NCI-H446 (cell line): ENCODE measurements around the gene SIRT3.
A peak's percentile ranks its signal among the peaks of the same experiment; 100 is the strongest.

ENCODE experiments used
- DNase-seq, 2 experiments: peaks; one replicate each; lab custom pipeline; 2025; lab: John Stamatoyannopoulos, UW

SIRT3 gene

DNA sequence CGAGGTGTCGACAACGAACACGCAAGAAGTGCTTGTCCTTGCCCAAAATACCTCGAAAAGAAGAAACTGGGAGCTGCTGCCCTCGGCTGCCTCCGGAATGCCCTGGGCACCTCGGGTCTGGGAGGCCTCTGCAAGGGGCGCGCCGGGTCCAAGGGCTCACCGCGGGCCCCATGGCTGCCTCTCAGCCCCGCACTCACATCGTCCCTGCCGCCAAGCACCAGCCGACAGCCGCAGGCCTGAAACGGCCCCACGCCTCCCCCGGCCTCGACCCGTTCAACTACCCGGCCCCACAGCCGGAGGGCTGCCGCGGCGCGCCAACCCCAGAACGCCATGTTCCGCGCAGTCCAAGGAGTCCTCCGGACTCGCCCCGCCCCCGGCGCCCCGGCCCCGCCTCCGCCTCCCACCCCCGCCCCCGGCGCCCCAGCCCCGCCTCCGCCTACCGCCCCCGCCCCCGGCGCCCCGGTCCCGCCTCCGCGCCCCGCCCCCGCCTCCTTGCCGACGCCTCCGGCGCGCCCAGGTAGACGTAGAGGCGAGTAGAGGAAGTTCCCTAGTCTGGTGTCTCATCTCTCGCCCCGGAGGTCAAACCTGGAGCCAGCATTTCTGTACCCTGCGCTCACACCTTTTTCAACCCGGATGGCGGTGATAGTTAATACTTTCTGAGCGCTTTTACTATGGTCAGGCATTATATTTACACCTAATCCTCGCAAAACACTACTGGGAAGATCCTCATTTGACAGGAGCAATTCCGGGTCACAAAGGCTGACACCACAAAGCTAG lies at the start of gene SIRT3:
SIRT3 (minus strand) TSS at position 346 of the 777 bp plus-strand sequence; CDS start at position 332, 14 bp downstream.
- peak; percentile 77 to 85 for DNase-seq

DNA sequence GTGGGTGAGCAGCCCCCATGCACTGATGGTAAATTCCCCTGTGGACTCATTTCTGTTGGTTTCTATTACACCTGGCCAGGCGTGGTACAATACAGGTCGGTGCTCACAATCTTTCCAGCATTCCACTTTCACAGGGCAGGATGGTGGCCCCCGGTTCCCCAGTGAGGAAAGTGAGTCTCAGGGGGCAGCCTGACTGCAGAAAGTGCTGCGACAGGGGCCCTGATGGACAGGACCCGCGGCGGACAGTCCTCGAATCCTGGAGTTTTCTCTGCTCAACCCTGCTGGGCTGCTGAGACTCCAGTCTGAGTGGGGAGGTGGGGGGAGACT lies 49.7 kb upstream of the SIRT3 start:
- no peak for DNase-seq

DNA sequence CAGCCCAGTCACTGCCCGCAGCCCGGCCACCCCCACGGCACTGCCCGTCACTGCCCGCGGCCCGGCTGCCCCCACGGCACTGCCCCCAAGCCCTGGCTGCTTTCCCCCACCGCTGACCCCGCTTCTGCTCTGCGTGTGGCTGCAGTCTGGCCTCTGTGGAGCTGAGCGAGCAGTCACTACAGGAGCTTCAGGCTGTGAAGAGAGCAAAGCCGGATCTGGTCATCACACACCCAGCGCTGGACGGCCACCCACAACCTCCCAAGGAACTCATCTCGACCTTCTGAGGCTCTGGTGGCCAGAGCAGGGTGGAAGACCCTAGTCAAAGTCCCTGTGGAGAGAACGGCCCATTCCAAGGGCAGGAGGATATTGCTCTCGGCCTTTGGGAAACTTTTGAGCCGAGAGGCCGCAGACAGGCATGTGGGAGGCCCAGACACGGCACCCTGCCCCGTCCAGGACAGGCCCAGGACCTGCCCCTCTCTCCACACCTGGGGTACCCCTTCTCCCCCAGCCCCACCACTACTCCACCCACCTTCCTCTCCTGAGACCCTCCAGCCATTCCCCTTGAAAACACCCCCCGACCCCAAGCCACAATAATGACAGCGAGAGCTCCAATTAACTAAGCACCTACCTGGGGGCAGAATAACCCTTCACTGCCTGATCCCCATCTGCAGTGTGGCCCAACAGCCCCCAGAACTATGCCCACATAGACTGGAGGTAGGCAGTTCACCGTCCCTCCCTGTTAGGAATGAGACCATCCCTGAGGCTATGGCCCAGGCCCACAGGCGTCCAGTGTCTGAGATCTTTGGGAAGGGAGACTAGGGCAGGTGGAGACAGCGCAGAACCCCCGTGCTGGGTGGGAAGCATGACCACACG lies 49.1 kb upstream of the SIRT3 start:
- no peak for DNase-seq

DNA sequence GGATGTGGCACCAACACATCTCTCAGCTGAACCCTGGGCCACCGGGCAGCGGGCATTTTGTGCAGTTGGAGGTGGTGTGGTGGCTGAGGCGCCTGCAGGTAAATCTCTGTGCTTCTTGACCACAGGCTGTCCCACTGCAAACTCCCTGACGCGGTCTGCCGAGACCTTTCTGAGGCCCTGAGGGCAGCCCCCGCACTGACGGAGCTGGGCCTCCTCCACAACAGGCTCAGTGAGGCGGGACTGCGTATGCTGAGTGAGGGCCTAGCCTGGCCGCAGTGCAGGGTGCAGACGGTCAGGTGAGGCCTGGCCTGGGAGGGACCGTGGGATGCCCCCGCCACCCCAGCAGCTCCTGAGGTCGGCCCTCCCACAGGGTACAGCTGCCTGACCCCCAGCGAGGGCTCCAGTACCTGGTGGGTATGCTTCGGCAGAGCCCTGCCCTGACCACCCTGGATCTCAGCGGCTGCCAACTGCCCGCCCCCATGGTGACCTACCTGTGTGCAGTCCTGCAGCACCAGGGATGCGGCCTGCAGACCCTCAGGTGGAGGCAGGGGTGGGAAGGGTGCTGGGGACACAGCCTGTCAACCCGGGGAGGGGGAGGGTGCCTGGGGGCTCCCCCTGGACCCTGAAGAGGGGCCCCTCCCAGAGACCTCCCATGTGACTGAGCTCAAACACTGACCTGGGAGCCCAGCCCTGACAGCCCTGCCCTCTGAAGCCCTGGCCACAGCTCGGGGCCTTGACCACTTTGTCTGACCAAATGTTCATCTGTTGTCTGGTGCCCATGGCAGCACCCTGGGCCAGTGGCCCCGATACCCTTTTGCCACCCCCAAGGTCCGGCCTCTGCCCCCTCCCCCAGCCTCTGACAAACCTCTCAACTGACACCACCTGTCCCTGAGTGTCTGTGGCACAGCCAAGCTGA lies 48.2 kb upstream of the SIRT3 start:
- DNase-seq = no peak

DNA sequence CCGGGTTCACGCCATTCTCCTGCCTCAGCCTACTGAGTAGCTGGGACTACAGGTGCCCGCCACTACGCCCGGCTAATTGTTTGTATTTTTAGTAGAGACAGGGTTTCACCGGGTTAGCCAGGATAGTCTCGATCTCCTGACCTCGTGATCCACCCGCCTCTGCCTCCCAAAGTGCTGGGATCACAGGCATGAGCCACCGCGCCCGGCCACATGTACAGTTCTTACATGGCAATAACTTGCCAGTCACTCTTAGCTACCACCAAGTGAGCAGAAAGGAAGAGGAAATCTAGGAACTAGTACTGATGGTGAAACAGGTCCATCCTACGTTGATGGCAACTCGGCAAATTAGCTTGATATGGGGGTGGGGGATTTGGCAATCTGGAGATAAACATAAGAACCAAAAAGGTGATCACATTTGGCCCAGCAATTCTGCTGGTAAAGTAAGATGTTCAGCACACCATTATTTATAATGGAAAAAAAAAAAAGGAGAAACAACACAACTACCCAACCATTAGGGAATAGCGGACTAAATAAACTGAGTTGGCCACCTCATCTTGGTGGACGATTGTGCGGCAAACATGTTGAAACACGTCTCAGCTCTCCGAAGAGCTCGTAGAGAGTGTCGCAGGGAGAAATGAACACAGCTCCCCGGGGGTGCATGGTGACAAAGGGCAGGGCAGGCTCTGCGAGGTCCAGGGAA lies 47.4 kb upstream of the SIRT3 start:
- no peak for DNase-seq

DNA sequence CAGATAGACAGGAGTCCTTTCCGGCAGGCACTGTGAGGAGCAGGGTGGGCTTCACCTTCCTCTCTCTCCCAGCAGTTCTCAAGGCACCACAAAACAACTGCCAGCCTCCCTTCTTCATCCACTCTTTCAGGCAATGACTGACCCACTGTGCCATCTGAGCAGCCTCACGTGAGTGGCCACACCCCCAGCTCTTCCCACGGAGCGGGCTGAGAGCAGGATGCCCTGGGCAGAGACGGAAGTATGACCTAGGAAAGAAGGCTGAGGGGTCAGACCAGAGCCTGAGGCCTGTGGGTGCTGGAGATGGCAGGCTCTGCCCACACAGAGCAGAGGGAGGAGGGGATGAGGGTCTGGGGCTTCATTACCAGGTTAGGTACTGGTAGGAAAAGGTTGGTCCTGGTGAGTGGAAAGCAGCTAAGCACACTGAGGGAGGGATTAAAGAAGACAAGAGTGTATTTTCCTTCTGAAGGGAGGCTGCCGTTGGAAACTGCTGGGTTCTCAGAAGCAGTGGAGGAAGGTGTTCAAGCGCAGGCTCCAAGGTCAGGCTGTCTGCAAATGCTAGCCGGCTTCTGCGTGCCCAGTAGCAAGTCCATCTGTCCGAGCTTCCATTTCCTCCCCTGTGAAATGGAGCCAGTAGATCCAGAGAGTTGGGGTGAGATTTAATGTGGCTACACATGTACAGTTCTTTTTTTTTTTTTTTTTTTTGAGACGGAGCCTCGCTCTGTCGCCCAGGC lies 46.7 kb upstream of the SIRT3 start:
- no peak for DNase-seq

DNA sequence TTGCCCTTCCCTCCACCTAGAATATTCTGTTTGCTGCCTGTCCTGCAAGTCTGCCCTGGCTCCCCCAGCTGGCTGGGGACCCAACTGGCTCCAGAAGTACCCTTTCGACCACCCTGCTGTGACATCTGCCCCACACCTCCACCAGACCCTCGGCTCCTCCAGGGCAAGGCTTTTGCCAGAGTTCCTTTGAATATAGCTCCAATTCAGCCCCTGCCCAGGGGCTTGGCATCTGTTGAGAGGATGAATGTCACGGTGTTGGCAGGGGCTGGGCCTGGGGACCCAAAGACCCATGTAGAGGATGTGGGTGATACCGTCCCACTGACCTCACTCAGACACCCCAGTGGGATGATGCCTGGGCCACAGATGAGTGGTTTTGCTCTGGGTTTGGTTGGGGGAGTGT lies 46.0 kb upstream of the SIRT3 start:
- no peak for DNase-seq

DNA sequence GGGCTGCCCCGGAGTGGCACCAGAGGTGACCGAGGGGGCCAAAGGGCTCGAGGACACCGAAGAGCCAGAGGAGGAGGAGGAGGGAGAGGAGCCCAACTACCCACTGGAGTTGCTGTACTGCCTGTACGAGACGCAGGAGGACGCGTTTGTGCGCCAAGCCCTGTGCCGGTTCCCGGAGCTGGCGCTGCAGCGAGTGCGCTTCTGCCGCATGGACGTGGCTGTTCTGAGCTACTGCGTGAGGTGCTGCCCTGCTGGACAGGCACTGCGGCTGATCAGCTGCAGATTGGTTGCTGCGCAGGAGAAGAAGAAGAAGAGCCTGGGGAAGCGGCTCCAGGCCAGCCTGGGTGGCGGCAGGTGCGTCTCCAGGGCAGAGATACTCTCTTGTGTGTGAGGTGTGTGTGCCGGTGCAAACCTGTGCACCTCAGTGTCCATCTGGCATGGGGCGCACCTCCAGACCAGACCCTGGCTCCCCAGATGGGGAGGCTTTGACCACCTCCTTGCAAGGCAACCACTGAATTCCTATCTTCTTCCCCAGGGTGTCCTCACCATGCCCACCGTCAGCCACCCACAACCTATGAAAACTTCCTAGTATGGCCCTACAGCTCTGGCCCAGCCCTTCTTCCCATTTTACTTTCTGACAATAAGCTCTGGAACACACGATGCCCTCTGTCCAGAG lies 45.5 kb upstream of the SIRT3 start:
- DNase-seq = no peak

DNA sequence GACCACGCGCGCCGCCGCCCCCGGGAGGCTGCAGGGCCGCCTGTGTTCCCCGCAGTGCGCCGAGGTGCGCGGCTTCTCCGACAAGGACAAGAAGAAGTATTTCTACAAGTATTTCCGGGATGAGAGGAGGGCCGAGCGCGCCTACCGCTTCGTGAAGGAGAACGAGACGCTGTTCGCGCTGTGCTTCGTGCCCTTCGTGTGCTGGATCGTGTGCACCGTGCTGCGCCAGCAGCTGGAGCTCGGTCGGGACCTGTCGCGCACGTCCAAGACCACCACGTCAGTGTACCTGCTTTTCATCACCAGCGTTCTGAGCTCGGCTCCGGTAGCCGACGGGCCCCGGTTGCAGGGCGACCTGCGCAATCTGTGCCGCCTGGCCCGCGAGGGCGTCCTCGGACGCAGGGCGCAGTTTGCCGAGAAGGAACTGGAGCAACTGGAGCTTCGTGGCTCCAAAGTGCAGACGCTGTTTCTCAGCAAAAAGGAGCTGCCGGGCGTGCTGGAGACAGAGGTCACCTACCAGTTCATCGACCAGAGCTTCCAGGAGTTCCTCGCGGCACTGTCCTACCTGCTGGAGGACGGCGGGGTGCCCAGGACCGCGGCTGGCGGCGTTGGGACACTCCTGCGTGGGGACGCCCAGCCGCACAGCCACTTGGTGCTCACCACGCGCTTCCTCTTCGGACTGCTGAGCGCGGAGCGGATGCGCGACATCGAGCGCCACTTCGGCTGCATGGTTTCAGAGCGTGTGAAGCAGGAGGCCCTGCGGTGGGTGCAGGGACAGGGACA lies 44.8 kb upstream of the SIRT3 start:
- DNase-seq = no peak

DNA sequence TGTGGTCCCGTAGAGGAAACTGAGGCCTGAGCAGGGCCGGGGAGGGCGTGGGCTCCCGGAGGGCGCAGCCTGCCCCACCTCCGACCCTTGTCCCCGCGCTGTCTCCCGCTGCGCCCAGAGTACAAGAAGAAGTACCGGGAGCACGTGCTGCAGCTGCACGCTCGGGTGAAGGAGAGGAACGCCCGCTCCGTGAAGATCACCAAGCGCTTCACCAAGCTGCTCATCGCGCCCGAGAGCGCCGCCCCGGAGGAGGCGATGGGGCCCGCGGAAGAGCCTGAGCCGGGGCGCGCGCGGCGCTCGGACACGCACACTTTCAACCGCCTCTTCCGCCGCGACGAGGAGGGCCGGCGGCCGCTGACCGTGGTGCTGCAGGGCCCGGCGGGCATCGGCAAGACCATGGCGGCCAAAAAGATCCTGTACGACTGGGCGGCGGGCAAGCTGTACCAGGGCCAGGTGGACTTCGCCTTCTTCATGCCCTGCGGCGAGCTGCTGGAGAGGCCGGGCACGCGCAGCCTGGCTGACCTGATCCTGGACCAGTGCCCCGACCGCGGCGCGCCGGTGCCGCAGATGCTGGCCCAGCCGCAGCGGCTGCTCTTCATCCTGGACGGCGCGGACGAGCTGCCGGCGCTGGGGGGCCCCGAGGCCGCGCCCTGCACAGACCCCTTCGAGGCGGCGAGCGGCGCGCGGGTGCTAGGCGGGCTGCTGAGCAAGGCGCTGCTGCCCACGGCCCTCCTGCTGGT lies 44.0 kb upstream of the SIRT3 start:
- no peak for DNase-seq

DNA sequence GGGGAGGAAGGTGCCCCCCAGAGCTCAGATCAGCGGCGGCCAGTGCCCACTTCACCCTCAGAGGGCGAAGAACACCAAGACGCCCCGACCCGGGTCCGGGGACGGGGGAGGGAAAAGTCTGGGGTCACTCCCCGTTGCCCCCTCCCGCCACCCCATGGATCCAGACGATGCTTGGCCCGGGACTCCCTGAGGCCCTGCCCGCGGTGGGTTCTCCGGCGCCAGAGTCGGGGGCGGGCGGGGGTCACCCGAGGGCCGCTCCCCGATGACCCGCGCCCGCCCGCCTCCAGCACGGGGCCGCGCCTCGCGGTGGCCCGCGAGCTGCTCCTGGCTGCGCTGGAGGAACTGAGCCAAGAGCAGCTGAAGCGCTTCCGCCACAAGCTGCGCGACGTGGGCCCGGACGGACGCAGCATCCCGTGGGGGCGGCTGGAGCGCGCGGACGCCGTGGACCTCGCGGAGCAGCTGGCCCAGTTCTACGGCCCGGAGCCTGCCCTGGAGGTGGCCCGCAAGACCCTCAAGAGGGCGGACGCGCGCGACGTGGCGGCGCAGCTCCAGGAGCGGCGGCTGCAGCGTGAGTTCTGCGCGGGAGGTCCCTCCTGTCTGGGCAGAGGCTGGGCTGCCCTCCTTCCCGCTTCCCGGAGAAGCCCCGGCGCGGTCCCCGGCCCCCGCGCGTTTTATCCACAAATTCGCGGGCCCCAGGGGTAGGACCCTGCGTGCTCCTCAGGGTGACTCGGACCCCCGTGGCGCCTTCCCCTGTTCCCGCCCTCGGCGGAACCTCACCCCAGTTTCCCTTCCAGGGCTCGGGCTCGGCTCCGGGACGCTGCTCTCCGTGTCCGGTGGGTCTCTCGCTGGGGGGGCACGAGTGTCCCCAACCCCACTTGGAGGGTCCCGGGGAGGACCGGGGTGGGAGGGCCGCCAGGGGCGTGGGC lies 43.2 kb upstream of the SIRT3 start:
- DNase-seq = no peak

DNA sequence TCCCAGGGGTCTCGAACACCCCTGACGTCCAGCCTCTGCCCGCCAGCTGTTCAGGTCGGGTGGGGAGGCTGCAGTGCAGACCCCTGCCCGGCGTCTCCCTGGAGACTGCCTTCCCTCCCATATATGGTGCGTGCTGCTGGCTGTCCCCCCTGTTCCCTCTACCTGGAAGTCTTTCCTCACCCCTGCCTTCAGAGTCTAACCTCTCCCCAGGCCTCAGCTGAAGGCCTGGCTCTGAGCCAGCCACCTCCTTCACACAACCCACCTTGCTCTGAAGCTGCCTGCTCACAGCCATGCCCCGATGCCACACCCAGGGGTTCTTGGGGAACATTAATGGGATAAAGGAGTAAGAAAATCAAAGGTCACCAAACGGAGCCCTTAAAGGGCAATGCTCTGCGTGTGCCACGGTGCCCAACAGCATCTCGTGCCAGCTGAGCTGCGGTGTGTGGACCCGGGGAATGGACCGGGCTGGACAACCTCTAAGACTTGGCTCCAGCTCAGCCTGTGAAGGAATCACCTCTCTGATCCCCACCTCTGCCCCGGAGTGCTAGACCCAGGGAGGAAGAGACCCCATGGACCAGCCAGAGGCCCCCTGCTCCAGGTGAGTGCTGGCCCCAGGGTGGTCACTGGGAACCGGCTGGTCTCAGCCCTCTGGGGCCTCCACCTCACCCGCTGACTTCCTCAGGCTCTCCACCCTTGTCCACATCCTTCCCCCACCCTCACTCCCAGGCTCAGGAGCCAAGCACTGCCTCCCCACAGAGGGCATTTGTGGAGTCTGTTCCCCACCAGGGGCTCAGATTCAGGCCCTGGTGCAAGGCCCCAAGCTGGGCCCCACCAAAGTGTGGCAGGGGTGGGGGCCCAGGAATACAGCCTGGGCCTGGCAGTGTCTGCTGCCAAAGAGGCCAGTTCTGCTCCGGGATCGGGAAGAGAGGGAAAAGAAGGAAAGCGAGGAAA lies 42.1 kb upstream of the SIRT3 start, which contains the start of gene NLRP6:
NLRP6 (plus strand) TSS at position 407 of the 951 bp plus-strand sequence; CDS start at position 570, 163 bp downstream.
- DNase-seq = no peak

DNA sequence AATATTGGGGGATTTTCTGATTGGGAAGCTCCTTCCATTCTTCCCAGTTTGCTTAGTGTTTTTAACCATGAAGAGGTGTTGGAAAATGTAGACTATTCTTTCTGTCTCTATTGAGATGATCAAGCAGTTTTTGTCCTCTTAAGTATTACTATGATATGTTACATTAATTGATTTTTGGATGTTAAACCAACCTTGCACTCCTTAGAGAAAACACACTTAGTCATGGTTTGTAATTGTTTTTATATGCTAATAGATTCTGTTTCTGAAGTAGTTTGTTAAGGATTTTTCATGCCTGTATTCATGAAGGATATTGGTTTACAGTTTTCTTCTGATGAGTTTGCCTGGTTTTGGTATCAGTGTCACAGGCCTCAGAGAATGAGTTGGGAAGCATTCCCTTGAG lies 40.1 kb upstream of the SIRT3 start:
- DNase-seq = no peak

DNA sequence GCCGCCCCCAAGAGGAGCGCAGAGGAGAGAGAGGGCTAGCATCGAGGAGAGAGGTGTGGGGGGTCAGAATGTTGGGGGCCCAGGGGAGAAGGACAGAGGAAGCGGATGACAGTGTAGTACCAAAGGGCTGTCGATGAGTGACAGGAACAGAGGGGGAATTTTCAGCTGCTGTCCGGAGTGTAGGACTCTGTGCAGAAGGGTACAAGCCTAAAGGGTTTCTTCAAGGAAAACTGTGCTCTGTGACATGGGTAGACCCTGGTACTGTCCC lies 36.7 kb upstream of the SIRT3 start:
- no peak for DNase-seq

DNA sequence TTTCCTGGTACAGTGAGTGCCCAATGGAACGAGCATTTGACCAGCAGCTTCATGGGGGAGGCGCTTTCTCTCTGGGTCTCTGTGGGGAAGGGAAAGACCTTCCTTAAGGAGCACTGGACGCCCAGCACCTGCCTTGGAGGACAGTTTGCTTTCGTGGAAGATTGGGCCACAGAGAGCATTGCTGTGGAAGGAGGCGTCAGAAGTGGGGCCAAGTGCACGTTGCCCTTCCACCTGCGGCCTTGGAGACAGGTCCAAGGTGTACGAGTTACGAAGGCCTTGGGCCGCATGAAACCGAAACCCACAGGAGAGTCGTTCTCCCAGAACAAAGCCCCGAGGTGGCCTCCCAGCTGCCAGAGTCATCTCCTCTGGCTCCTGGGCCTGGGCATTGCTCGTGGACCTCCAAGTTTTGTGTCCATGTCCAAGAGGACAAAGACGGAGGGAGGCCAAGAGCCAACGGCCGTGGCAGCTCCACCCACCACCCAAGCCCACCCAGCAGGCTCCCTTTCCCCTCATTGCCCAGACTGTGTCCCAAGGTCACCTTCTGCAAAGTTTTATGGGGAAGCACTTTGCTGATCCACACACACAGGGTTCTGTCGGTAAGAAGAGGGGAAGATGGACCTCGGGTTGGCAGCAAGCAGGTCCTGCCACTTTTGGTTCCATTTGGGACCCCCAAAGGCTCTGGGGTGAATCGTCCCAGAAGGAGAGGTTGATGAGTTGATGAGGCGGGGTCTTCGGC lies 36.2 kb upstream of the SIRT3 start:
- no peak for DNase-seq

DNA sequence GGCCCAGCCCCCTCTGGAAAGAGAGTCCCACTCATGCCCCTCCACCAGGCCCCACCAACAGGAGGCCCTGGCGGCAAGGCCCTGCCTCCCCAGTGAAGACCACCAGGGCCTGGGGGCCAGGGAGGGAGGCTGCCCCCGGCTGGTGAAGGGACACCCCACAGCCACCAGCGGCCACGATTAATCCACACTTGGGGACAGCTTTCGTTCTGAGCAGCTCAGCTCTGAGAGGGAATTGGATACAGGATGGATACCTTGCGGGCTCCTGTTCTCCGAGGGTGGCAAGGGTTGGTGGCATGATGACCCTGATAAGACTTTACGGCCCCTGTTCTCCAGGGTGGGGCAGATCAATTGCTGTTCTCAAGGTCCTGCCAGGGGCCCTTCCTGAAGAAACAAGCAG lies 35.2 kb upstream of the SIRT3 start:
- no peak for DNase-seq
